OCI-LY3 (cell line): Measurements from ENCODE around the gene HOXA7.

Source experiments
- H2AFZ ChIP-seq: fragments of 200-600, 300-600 bp; shearing (Covaris generic); 2 replicates; pipeline ENCODE4 v1.6.0; 2014; ENCODE audit warnings: antibody characterized with exemption, low read depth, low read length
- H3K27ac ChIP-seq: fragments of 200-600, 300-600 bp; sonication (generic); 2 replicates; pipeline ENCODE4 v1.5.1; 2014; ENCODE audit warnings: mild to moderate bottlenecking, low read length, moderate library complexity, mixed read lengths
- H3K27me3 ChIP-seq: fragments of 200-600, 300-600 bp; sonication (generic); 2 replicates; pipeline ENCODE4 v1.6.1; 2014; ENCODE audit warnings: low read depth, low read length, mixed read lengths
- H3K36me3 ChIP-seq: fragments of 200-600, 300-600 bp; sonication (generic); replicated peaks from 2 replicates; pipeline ENCODE3; 2014; ENCODE audit warnings: low read depth, low read length, mixed read lengths
- H3K4me1 ChIP-seq: fragments of 300-600, 200-600 bp; sonication (generic); 2 replicates; pipeline ENCODE4 v1.6.1; 2014; ENCODE audit warnings: low read length, mixed read lengths
- H3K4me2 ChIP-seq: fragments of 200-600, 300-600 bp; sonication (generic); 2 replicates; pipeline ENCODE4 v1.6.1; 2014; ENCODE audit warnings: low read length, mixed read lengths
- H3K4me3 ChIP-seq: fragments of 300-600, 200-600 bp; sonication (generic); 2 replicates; pipeline ENCODE4 v1.5.1; 2014; ENCODE audit warnings: antibody characterized with exemption, mild to moderate bottlenecking, low read length, moderate library complexity
- H3K79me2 ChIP-seq: fragments of 300-600, 200-600 bp; shearing (Covaris generic); 2 replicates; pipeline ENCODE4 v1.6.1; 2014; ENCODE audit warnings: mild to moderate bottlenecking, low read length, mixed read lengths
- H3K9ac ChIP-seq: fragments of 300-600, 200-600 bp; shearing (Covaris generic); 2 replicates; pipeline ENCODE4 v1.6.0; 2014; ENCODE audit warnings: mild to moderate bottlenecking, low read length, moderate library complexity
- H3K9me3 ChIP-seq: fragments of 200-600, 300-600 bp; shearing (Covaris generic); 2 replicates; pipeline ENCODE4 v1.6.1; 2014; ENCODE audit warnings: low read length, mixed read lengths; ENCODE audit not compliant: insufficient read depth
- H4K20me1 ChIP-seq: fragments of 200-600, 300-600 bp; sonication (generic); 2 replicates; pipeline ENCODE4 v1.6.1; 2016; ENCODE audit warnings: low read length, mixed read lengths; ENCODE audit not compliant: insufficient read depth
- EZH2phosphoT487 ChIP-seq: fragments of 200-600 bp; shearing (Covaris generic); IDR thresholded peaks from 2 replicates; pipeline ENCODE4 v1.6.1; 2018; ENCODE audit warnings: antibody characterized with exemption, mixed run types, low read depth
- TF ChIP-seq, protein P1 (sequence below): fragments of 200-600, 300-600 bp; sonication (generic); IDR thresholded peaks from 2 replicates; pipeline ENCODE4 v1.5.1; 2014; ENCODE audit warnings: antibody characterized with exemption, low read length, low read depth

HOXA7 gene

DNA sequence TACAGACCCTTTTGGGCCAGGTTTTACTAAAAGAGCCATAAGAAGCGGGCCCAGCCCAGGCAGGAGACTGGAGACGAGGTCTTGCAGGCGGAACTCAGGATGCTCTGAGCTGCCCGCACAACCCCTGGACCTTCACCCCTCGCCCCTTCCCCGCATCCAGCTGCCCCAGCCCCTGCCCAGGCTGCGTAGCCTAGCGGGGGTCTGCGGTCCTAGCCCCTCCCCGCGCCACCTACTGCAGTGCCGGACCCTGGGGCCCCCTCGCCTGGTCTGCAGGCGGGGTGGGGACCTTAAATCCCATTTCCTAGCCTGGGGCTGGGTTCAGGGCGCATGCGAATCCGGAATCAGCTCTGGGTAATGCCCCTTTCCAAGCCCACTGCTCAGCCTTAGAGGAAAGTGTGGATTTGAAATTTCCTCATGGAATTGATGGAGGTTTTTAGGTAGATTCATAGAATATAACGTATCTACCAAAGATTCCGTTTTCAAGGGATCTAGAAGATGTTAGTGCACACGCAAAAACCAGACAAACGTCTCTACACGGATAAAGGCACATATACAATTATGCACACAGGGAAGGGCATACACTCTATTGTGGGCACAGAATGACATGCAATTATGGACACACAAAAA is 3.5 kb downstream of the HOXA7 start:
- no peak overlapping the region for H3K27ac ChIP-seq
- H2AFZ ChIP-seq: no peak overlapping the region
- H3K9ac ChIP-seq: no peak overlapping the region
- no peak overlapping the region for H3K4me2 ChIP-seq
- no peak overlapping the region for H3K4me3 ChIP-seq
- H3K27me3 ChIP-seq: no peaks in the 10 kb centered on the region
- H3K4me1 ChIP-seq: peaks cover 10% of the 10 kb centered on the region; the same call in 1 of the 2 replicates
- no peaks in the 10 kb centered on the region for H3K36me3 ChIP-seq
- TF ChIP-seq, protein P1, sequence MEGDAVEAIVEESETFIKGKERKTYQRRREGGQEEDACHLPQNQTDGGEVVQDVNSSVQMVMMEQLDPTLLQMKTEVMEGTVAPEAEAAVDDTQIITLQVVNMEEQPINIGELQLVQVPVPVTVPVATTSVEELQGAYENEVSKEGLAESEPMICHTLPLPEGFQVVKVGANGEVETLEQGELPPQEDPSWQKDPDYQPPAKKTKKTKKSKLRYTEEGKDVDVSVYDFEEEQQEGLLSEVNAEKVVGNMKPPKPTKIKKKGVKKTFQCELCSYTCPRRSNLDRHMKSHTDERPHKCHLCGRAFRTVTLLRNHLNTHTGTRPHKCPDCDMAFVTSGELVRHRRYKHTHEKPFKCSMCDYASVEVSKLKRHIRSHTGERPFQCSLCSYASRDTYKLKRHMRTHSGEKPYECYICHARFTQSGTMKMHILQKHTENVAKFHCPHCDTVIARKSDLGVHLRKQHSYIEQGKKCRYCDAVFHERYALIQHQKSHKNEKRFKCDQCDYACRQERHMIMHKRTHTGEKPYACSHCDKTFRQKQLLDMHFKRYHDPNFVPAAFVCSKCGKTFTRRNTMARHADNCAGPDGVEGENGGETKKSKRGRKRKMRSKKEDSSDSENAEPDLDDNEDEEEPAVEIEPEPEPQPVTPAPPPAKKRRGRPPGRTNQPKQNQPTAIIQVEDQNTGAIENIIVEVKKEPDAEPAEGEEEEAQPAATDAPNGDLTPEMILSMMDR: no peak
- no peak for TF ChIP-seq EZH2phosphoT487
- peaks cover 12% of the 10 kb centered on the region for H3K79me2 ChIP-seq
- no peaks in the 10 kb centered on the region for H3K9me3 ChIP-seq
- H4K20me1 ChIP-seq: no peaks in the 10 kb centered on the region

- no peaks in the 10 kb centered on the region for H3K36me3 ChIP-seq
- peaks cover 12% of the 10 kb centered on the region for H3K79me2 ChIP-seq
- H4K20me1 ChIP-seq: no peaks in the 10 kb centered on the region
- peaks cover 10% of the 10 kb centered on the region; the same call in 1 of the 2 replicates for H3K4me1 ChIP-seq
- H3K4me3 ChIP-seq: peak within 1 kb of the TSS; percentile 83
- H3K27me3 ChIP-seq: no peaks in the 10 kb centered on the region
- H3K27ac ChIP-seq: no peak within 1 kb of the TSS
- TF ChIP-seq, protein P1: no peak
- no peak for TF ChIP-seq EZH2phosphoT487
- H3K9ac ChIP-seq: peak within 1 kb of the TSS; percentile 68
- H3K9me3 ChIP-seq: no peaks in the 10 kb centered on the region
- peak within 1 kb of the TSS; percentile 97 for H3K4me2 ChIP-seq
- H2AFZ ChIP-seq: peak within 1 kb of the TSS; percentile 89
Observed at GRCh38 chr7:27151931-27152815, 4.3 kb downstream of the HOXA7 start, which contains the start of gene HOXA3. HOXA3 (minus strand) TSS chr7:27152583; CDS start chr7:27110640, 41,943 bp downstream.

DNA sequence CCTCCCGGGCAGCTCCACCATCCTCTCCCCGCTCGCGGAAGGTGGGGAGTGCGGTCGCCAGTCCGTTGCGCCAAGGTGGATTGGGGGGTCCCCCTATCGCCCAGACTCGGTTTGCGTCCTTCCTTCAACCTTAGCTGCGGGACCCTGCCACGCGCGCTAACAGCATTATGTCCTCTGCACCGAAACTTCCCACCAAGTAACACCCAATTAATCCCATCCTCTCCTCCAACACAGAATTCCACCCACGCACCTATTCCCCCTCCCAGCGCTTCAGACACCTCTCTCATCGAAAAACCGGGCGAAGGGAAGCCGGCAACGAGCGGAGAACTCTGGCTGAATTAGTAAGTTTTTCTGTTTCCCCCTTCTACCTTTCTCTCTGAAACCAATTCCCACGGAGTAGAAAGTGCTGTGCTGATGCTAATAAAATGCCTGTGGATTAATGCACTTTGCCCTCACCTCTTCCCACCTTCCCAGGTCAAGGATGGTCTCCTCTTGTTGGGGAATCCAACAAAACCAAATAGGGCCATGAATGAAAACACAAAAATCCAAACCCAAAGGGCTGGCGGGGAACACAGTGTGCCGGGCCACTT is 5.0 kb downstream of the HOXA7 start:
- H3K36me3 ChIP-seq: no peaks in the 10 kb centered on the region
- no peaks in the 10 kb centered on the region for H3K27me3 ChIP-seq
- peaks cover 10% of the 10 kb centered on the region; the same call in 1 of the 2 replicates for H3K4me1 ChIP-seq
- H3K27ac ChIP-seq: no peak overlapping the region
- H3K4me3 ChIP-seq: peak overlapping the region; percentile 83
- no peak for TF ChIP-seq EZH2phosphoT487
- TF ChIP-seq, protein P1: no peak
- peak overlapping the region; percentile 97 for H3K4me2 ChIP-seq
- H3K9ac ChIP-seq: peak overlapping the region; percentile 68
- no peaks in the 10 kb centered on the region for H4K20me1 ChIP-seq
- H3K79me2 ChIP-seq: peaks cover 12% of the 10 kb centered on the region
- peak overlapping the region; percentile 89 for H2AFZ ChIP-seq
- H3K9me3 ChIP-seq: no peaks in the 10 kb centered on the region
